OCI-LY1 (cell line): ENCODE results near the gene AGAP1.

ENCODE experiments used
- EZH2 ChIP-seq: fragments of 200-600 bp; sonication (generic), shearing (Covaris generic); IDR thresholded peaks from 2 replicates; pipeline ENCODE4 v1.8.0; 2017; ENCODE audit warnings: borderline replicate concordance, mixed run types, mild to moderate bottlenecking, antibody characterized with exemption, low read length, moderate library complexity, mixed read lengths
- TF ChIP-seq, protein P1 (sequence below): fragments of 200-600 bp; sonication (generic), shearing (Covaris generic); IDR thresholded peaks from 2 replicates; pipeline ENCODE4 v1.5.1; 2017; ENCODE audit warnings: mild to moderate bottlenecking, antibody characterized with exemption, low read length, moderate library complexity, mixed read lengths

DNA sequence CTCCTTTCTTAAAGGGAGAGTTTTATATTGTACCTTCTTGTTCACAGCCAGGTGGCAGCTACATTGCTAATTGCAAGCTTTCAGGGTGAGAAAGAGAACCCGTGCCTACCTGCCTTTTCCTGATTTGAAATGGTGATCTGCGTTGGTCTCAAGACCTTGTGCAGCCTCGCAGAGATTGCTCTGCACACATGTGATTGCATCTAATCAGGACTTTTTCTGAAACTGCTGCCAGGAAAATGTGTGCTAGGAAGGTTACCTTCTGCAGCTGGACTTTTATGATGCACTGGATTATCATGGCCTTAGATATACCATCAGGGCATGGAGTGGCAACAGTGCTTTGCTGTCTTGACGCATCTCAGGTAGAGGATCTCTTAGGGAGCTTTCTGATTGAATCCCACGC, 45.1 kb downstream of the AGAP1 start:
- TF ChIP-seq, protein P1, sequence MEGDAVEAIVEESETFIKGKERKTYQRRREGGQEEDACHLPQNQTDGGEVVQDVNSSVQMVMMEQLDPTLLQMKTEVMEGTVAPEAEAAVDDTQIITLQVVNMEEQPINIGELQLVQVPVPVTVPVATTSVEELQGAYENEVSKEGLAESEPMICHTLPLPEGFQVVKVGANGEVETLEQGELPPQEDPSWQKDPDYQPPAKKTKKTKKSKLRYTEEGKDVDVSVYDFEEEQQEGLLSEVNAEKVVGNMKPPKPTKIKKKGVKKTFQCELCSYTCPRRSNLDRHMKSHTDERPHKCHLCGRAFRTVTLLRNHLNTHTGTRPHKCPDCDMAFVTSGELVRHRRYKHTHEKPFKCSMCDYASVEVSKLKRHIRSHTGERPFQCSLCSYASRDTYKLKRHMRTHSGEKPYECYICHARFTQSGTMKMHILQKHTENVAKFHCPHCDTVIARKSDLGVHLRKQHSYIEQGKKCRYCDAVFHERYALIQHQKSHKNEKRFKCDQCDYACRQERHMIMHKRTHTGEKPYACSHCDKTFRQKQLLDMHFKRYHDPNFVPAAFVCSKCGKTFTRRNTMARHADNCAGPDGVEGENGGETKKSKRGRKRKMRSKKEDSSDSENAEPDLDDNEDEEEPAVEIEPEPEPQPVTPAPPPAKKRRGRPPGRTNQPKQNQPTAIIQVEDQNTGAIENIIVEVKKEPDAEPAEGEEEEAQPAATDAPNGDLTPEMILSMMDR = no peak
- no peak for TF ChIP-seq EZH2
